H9 (cell line): ENCODE data around the gene KLHDC10. TPM values are rescaled to one million over a fixed set of nuclear protein-coding genes. Genes with fewer than 3 reads are reported as not detected.
"Not testable (repeated sequence)": the region's sequence is repeated elsewhere in the genome, so short reads cannot be mapped to it uniquely, and the experiment has no call there.

Experiments
- DNase-seq: peaks from one replicate; pipeline ENCODE4 v3.0.0-alpha.2; 2017
- H2AFZ ChIP-seq: one replicate; pipeline ENCODE4 v1.6.1; 2013; ENCODE audit warnings: mild to moderate bottlenecking, low read length, control low read depth, moderate library complexity
- H2AK5ac ChIP-seq: 2 replicates; pipeline ENCODE4 v1.6.1; 2013; ENCODE audit warnings: low read length, control low read depth, mixed read lengths; ENCODE audit not compliant: insufficient read length
- H2BK120ac ChIP-seq: one replicate; pipeline ENCODE4 v1.6.1; 2013; ENCODE audit warnings: low read depth, mild to moderate bottlenecking, low read length, control low read depth, inconsistent platforms; ENCODE audit not compliant: poor library complexity, severe bottlenecking
- H2BK12ac ChIP-seq: 2 replicates; pipeline ENCODE4 v1.6.1; 2013; ENCODE audit warnings: low read length, control low read depth, mixed read lengths, low read depth; ENCODE audit not compliant: insufficient read length
- H2BK15ac ChIP-seq: 2 replicates; pipeline ENCODE4 v1.6.1; 2013; ENCODE audit warnings: low read depth, low read length, control low read depth
- H2BK20ac ChIP-seq: one replicate; pipeline ENCODE4 v1.6.1; 2013; ENCODE audit warnings: low read depth, mild to moderate bottlenecking, low read length, control low read depth, inconsistent platforms; ENCODE audit not compliant: poor library complexity, severe bottlenecking
- H2BK5ac ChIP-seq: 2 replicates; pipeline ENCODE4 v1.6.1; 2013; ENCODE audit warnings: low read length, control low read depth, mixed read lengths; ENCODE audit not compliant: insufficient read length
- H3K14ac ChIP-seq: 2 replicates; pipeline ENCODE4 v1.6.1; 2013; ENCODE audit warnings: low read length, control low read depth; ENCODE audit not compliant: insufficient read depth
- H3K18ac ChIP-seq: 2 replicates; pipeline ENCODE4 v1.6.1; 2013; ENCODE audit warnings: low read depth, mild to moderate bottlenecking, mixed read lengths, low read length, control low read depth; ENCODE audit not compliant: insufficient read length
- H3K23ac ChIP-seq: 2 replicates; pipeline ENCODE4 v1.6.1; 2013; ENCODE audit warnings: low read length, control low read depth, mixed read lengths, low read depth; ENCODE audit not compliant: insufficient read length
- H3K23me2 ChIP-seq: 2 replicates; pipeline ENCODE4 v1.6.1; 2013; ENCODE audit warnings: low read depth, mild to moderate bottlenecking, mixed read lengths, low read length, control low read depth; ENCODE audit not compliant: insufficient read length, poor library complexity, severe bottlenecking
- H3K27ac ChIP-seq: 2 replicates; pipeline ENCODE4 v1.5.1; 2013; ENCODE audit warnings: low read length, control low read depth, mixed read lengths, low read depth; ENCODE audit not compliant: insufficient read length
- H3K27me3 ChIP-seq: 2 replicates; pipeline ENCODE4 v1.6.1; 2013; ENCODE audit warnings: low read length, control low read depth, inconsistent platforms; ENCODE audit not compliant: insufficient read depth
- H3K4ac ChIP-seq: 2 replicates; pipeline ENCODE4 v1.6.1; 2013; ENCODE audit warnings: low read depth, mild to moderate bottlenecking, control low read depth, inconsistent platforms, low read length, moderate library complexity
- H3K4me1 ChIP-seq: 2 replicates; pipeline ENCODE4 v1.6.1; 2013; ENCODE audit warnings: low read length, control low read depth, inconsistent platforms; ENCODE audit not compliant: insufficient read depth
- H3K4me2 ChIP-seq: 2 replicates; pipeline ENCODE4 v1.6.1; 2013; ENCODE audit warnings: low read length, control low read depth, mixed read lengths; ENCODE audit not compliant: insufficient read length, insufficient read depth
- H3K56ac ChIP-seq: 2 replicates; pipeline ENCODE4 v1.6.1; 2013; ENCODE audit warnings: low read depth, mild to moderate bottlenecking, mixed read lengths, low read length, control low read depth; ENCODE audit not compliant: insufficient read length
- H3K79me1 ChIP-seq: 2 replicates; pipeline ENCODE4 v1.6.1; 2013; ENCODE audit warnings: low read depth, mild to moderate bottlenecking, moderate library complexity, low read length, control low read depth, inconsistent platforms; ENCODE audit not compliant: insufficient read depth, poor library complexity, severe bottlenecking
- H3K79me2 ChIP-seq: 2 replicates; pipeline ENCODE4 v1.6.1; 2013; ENCODE audit warnings: low read length, control low read depth, inconsistent platforms; ENCODE audit not compliant: insufficient read depth
- H3K9ac ChIP-seq: 2 replicates; pipeline ENCODE4 v1.6.1; 2013; ENCODE audit warnings: low read length, control low read depth, mixed read lengths; ENCODE audit not compliant: insufficient read length; ENCODE audit errors: extremely low read depth
- H3K9me3 ChIP-seq: one replicate; pipeline ENCODE4 v1.6.1; 2013; ENCODE audit warnings: low read depth, low read length, inconsistent platforms; ENCODE audit not compliant: control insufficient read depth
- H3T11ph ChIP-seq: one replicate; pipeline ENCODE4 v1.6.1; 2013; ENCODE audit warnings: mild to moderate bottlenecking, low read length, control low read depth, inconsistent platforms
- H4K20me1 ChIP-seq: one replicate; pipeline ENCODE4 v1.6.1; 2013; ENCODE audit not compliant: control insufficient read depth, insufficient read length, insufficient read depth
- H4K5ac ChIP-seq: 2 replicates; pipeline ENCODE4 v1.6.1; 2013; ENCODE audit warnings: low read depth, mild to moderate bottlenecking, mixed read lengths, low read length, control low read depth; ENCODE audit not compliant: insufficient read length
- H4K8ac ChIP-seq: replicated peaks from 2 replicates; pipeline ENCODE4 v1.6.1; 2013; ENCODE audit warnings: low read length, control low read depth, mixed read lengths, low read depth; ENCODE audit not compliant: insufficient read length
- H4K91ac ChIP-seq: 2 replicates; pipeline ENCODE4 v1.6.1; 2013; ENCODE audit warnings: low read depth, mild to moderate bottlenecking, moderate library complexity, mixed read lengths, low read length, control low read depth; ENCODE audit not compliant: insufficient read length
- H3K27ac Mint-ChIP-seq, 3 experiments: 2 replicates in 2 of 3; 3 replicates in 1 of 3; pipeline ENCODE4 v1.8.0; 2020 to 2021; ENCODE audit warnings: mixed read lengths in 3 of 3, mild to moderate bottlenecking in 1 of 3, moderate library complexity in 1 of 3
- H3K27me3 Mint-ChIP-seq: 2 replicates; pipeline ENCODE4 v1.8.0; 2021; ENCODE audit warnings: low read depth, mild to moderate bottlenecking, moderate library complexity, mixed read lengths
- H3K36me3 Mint-ChIP-seq, 3 experiments: 2 replicates in 2 of 3; 3 replicates in 1 of 3; pipeline ENCODE4 v1.8.0; 2020 to 2021; ENCODE audit warnings: low read depth in 3 of 3, mixed read lengths in 3 of 3; ENCODE audit not compliant: insufficient read depth in 1 of 3
- H3K4me1 Mint-ChIP-seq, 2 experiments: 2 replicates each; pipeline ENCODE4 v1.8.0; 2020; ENCODE audit warnings: mixed read lengths in 2 of 2
- H3K4me3 Mint-ChIP-seq, 2 experiments: 2 replicates in 1 of 2; 3 replicates in 1 of 2; pipeline ENCODE4 v1.8.0; 2020 to 2021; ENCODE audit warnings: mild to moderate bottlenecking in 2 of 2, mixed read lengths in 2 of 2, moderate library complexity in 1 of 2
- H3K9me3 Mint-ChIP-seq, 2 experiments: 2 replicates in 1 of 2; 3 replicates in 1 of 2; pipeline ENCODE4 v1.8.0; 2020; ENCODE audit warnings: mild to moderate bottlenecking in 2 of 2, mixed read lengths in 2 of 2, moderate library complexity in 1 of 2
- CTCF ChIP-seq: fragments of 200-600 bp; sonication (generic); conservative IDR thresholded peaks from 3 replicates; pipeline ENCODE4 v1.8.0; 2021; ENCODE audit warnings: antibody characterized with exemption, mild to moderate bottlenecking
- WGBS: extraction: QIAGEN DNeasy Blood & Tissue Kit; methylation state at CpG from one replicate; pipeline ENCODE4 v1.1.7; 2013; ENCODE audit warnings: missing lambda C conversion rate, low lambda C conversion rate, mixed read lengths; ENCODE audit not compliant: insufficient read length; ENCODE audit errors: extremely low coverage; 5-methylcytosine and 5-hydroxymethylcytosine counted together
- total RNA-seq: library from RNA; stranded (reverse); gene quantifications from 2 replicates; pipeline ENCODE4 v1.2.1, GENCODE V29; 2021

The KLHDC10 gene
- total RNA-seq, 1 experiment from 2014 or later: 17.3 TPM

- Histone ChIP-seq H2BK5ac (no peak overlapping the region), H2BK12ac (no peak overlapping the region), H3K27me3 (no peaks in the 10 kb centered on the region), H3K23me2 (no peaks in the 10 kb centered on the region), H3K18ac (no peak overlapping the region), H3K56ac (no peak overlapping the region), H3K4ac (no peak overlapping the region), H4K91ac (no peak overlapping the region), H4K20me1 (no peaks in the 10 kb centered on the region), H2BK15ac (no peak overlapping the region), H3K79me2 (no peaks in the 10 kb centered on the region), H2BK20ac (no peak overlapping the region), H3K79me1 (no peaks in the 10 kb centered on the region), H2AFZ (no peak overlapping the region), H3K4me1 (no peaks in the 10 kb centered on the region), H2AK5ac (no peak overlapping the region), H3K14ac (no peak overlapping the region), H4K5ac (no peak overlapping the region), H3K4me2 (no peak overlapping the region), H3K27ac (no peak overlapping the region), H3K23ac (no peak overlapping the region), H3K9ac (no peak overlapping the region), H3T11ph (no peak overlapping the region), H3K9me3 (no peaks in the 10 kb centered on the region), H4K8ac (no peak overlapping the region), H2BK120ac (no peak overlapping the region)
- Mint-ChIP-seq H3K27me3 (0 out of 2 replicates have a peak, but pooled peaks cover 1% of the 10 kb centered on the region), H3K4me3 (no peak overlapping the region), H3K4me1 (peaks cover 0 to 4% of the 10 kb centered on the region in 2 experiments; a peak in 1 of 4 replicates), H3K9me3 (no peaks in the 10 kb centered on the region), H3K27ac (peak overlapping the region in 1 of 3 experiments; percentile 38; a peak in 1 of 7 replicates), H3K36me3 (no peaks in the 10 kb centered on the region)
- peak; percentile 76 for DNase-seq
- WGBS: no CpG with 5 or more reads among the region's 2 CpGs
- TF ChIP-seq CTCF: peak; percentile 96
Measured at GRCh38 chr7:130063036-130063435, 7.3 kb upstream of the KLHDC10 start.

GRCh38 chr7:130064580-130064926, 5.8 kb upstream of the KLHDC10 start:
- H3K9me3 ChIP-seq, DNase-seq, H3K9me3 Mint-ChIP-seq: not testable (repeated sequence)

More at GRCh38 chr7:130064580-130064926, 5.8 kb upstream of the KLHDC10 start:
- H3K56ac ChIP-seq, H2BK120ac ChIP-seq, H3K27ac Mint-ChIP-seq, H2BK15ac ChIP-seq, H3K79me2 ChIP-seq, H3K4me1 ChIP-seq, H3K79me1 ChIP-seq, H3K23me2 ChIP-seq, H3K27me3 Mint-ChIP-seq, H3T11ph ChIP-seq, H2AFZ ChIP-seq, H3K9ac ChIP-seq, H3K18ac ChIP-seq, H3K4me1 Mint-ChIP-seq, H3K4ac ChIP-seq, H3K27ac ChIP-seq, H4K8ac ChIP-seq, H2BK5ac ChIP-seq, H3K27me3 ChIP-seq, H3K4me2 ChIP-seq, H2AK5ac ChIP-seq, H4K91ac ChIP-seq, H3K23ac ChIP-seq, H2BK20ac ChIP-seq, H3K14ac ChIP-seq, H4K5ac ChIP-seq, H4K20me1 ChIP-seq, H3K36me3 Mint-ChIP-seq, H3K4me3 Mint-ChIP-seq, H2BK12ac ChIP-seq: not testable (repeated sequence)
- no CpG with 5 or more reads among the region's 6 CpGs for whole genome bisulfite sequencing
